Panc1 (cell line): Measurements from ENCODE around the gene TENM3. TPM values are rescaled to one million over a fixed set of nuclear protein-coding genes. Genes with fewer than 3 reads are reported as not detected.

Source experiments
- ATAC-seq: fragments of 200-7000 bp; cut with Tn5 transposase; 2 replicates; pipeline ENCODE4 v1.9.1; 2020; ENCODE audit warnings: mild to moderate bottlenecking, moderate library complexity
- BruUV-seq: library from RNA; stranded (reverse); fragments of 400-500 nt; replicated peaks from 2 replicates; lab custom pipeline; 2021; lab: Mats Ljungman, UMichigan
- CTCF ChIA-PET: fragments of 300-600 bp; sonication (Branson Sonifier 250); formaldehyde crosslinking; loops from one replicate; lab custom pipeline; 2022; ENCODE audit warnings: antibody characterized with exemption; lab: Charles Lee
- POLR2A ChIA-PET: fragments of 300-600 bp; sonication (Branson Sonifier 250); formaldehyde crosslinking; loops from one replicate; lab custom pipeline; 2022; ENCODE audit warnings: antibody characterized with exemption; lab: Charles Lee
- DNase-seq: peaks from one replicate; pipeline ENCODE4 v3.0.0-alpha.2; 2010; ENCODE audit warnings: low read depth, low spot score
- H3K27ac ChIP-seq: 2 replicates; pipeline ENCODE4 v1.5.1; 2011; ENCODE audit warnings: mild to moderate bottlenecking, low read length, inconsistent platforms
- H3K27me3 ChIP-seq: fragments of 200-500 bp; sonication (Bioruptor generic); 2 replicates; pipeline ENCODE4 v1.6.0; 2014; ENCODE audit warnings: low read length, inconsistent platforms; ENCODE audit not compliant: control insufficient read depth, insufficient read depth
- H3K36me3 ChIP-seq: fragments of 200-500 bp; sonication (Bioruptor generic); 2 replicates; pipeline ENCODE4 v1.5.1; 2014; ENCODE audit warnings: inconsistent platforms, mild to moderate bottlenecking, low read length, moderate library complexity; ENCODE audit not compliant: control insufficient read depth, insufficient read depth
- H3K4me1 ChIP-seq: 2 replicates; pipeline ENCODE4 v1.5.1; 2011; ENCODE audit warnings: inconsistent platforms, mild to moderate bottlenecking, low read length, moderate library complexity; ENCODE audit not compliant: control insufficient read depth, insufficient read depth
- H3K4me3 ChIP-seq, 2 experiments: 2 replicates each; pipeline ENCODE4 v1.5.1; 2011 to 2012; ENCODE audit warnings: low read depth in 2 of 2, low read length in 2 of 2, mild to moderate bottlenecking in 2 of 2, inconsistent platforms in 1 of 2, moderate library complexity in 1 of 2
- H3K9me3 ChIP-seq: fragments of 200-500 bp; sonication (Bioruptor generic); 2 replicates; pipeline ENCODE4 v1.5.1; 2014; ENCODE audit warnings: low read depth, mild to moderate bottlenecking, inconsistent platforms, low read length, moderate library complexity; ENCODE audit not compliant: control insufficient read depth, insufficient read depth
- CTCF ChIP-seq: fragments of 450-650 bp; IDR thresholded peaks from 2 replicates; pipeline ENCODE4 v1.5.1; 2017; ENCODE audit warnings: mild to moderate bottlenecking
- POLR2AphosphoS5 ChIP-seq: IDR thresholded peaks from 2 replicates; pipeline ENCODE4 v1.6.1; 2012; ENCODE audit warnings: mild to moderate bottlenecking, low read depth, low read length, moderate library complexity
- REST ChIP-seq, 2 experiments: IDR thresholded peaks; 2 replicates each; pipeline ENCODE4 v1.6.1; 2011 to 2012; ENCODE audit warnings: low read depth in 2 of 2, control low read depth in 1 of 2, low read length in 1 of 2, mild to moderate bottlenecking in 1 of 2, moderate library complexity in 1 of 2; ENCODE audit not compliant: insufficient read depth in 1 of 2
- SIN3A ChIP-seq: IDR thresholded peaks from 2 replicates; pipeline ENCODE4 v1.6.1; 2012; ENCODE audit warnings: low read depth, mild to moderate bottlenecking, low read length, moderate library complexity, borderline replicate concordance; ENCODE audit not compliant: insufficient read depth
- TCF7L2 ChIP-seq: IDR thresholded peaks from 2 replicates; pipeline ENCODE4 v1.6.1; 2011; ENCODE audit warnings: mild to moderate bottlenecking, low read depth, low read length, inconsistent platforms
- in situ Hi-C: cut with HindIII; loops from 2 replicates; pipeline ENCODE4 v1.10.0; 2016; ENCODE audit warnings: low sequenced_read_pairs, low pct_unique_long_range_greater_than_20kb
- intact Hi-C: fragments of 100-400 bp; cut with micrococcal nuclease; formaldehyde crosslinking; loops from one replicate; pipeline ENCODE4 v1.10.0; 2022; ENCODE audit not compliant: unreplicated experiment
- total RNA-seq: library from RNA; stranded (reverse); gene quantifications from one replicate; pipeline ENCODE4 v1.2.1, GENCODE V29; 2021; ENCODE audit not compliant: unreplicated experiment

Gene TENM3
- total RNA-seq, 1 experiment from 2014 or later = 0.95 TPM

GRCh38 chr4:182416067-182416466 lies 172.9 kb downstream of the TENM3 start:
- no peaks in the 10 kb centered on the region for H3K4me1 ChIP-seq
- intact Hi-C loops (no loop called here), in situ Hi-C loops (no loop called here)
- no peak overlapping the region for H3K4me3 ChIP-seq
- no peak for TF ChIP-seq CTCF
- TF ChIP-seq REST (IDR thresholded peaks at IDR 0.05; ENCODE audit: insufficient read depth in 1 of 2, low read depth in 2 of 2, low read length in 1 of 2) = no peak
- no peak for TF ChIP-seq POLR2AphosphoS5
- TF ChIP-seq SIN3A = no peak
- H3K9me3 ChIP-seq = no peaks in the 10 kb centered on the region
- DNase-seq = no peak
- H3K27ac ChIP-seq = no peak overlapping the region
- POLR2A ChIA-PET = no interaction called here
- no peak for ATAC-seq
- no TSS peak for BruUV-seq
- CTCF ChIA-PET = no interaction called here
- H3K36me3 ChIP-seq = no peaks in the 10 kb centered on the region
- no peaks in the 10 kb centered on the region for H3K27me3 ChIP-seq

GRCh38 chr4:182418054-182418734 lies 175.0 kb downstream of the TENM3 start:
- no TSS peak for BruUV-seq
- DNase-seq (no peak), ATAC-seq (no peak)
- intact Hi-C loops = no loop called here
- no peak for TF ChIP-seq TCF7L2
- no peak for TF ChIP-seq REST (IDR thresholded peaks at IDR 0.05; ENCODE audit: insufficient read depth in 1 of 2, low read depth in 2 of 2, low read length in 1 of 2)
- Histone ChIP-seq H3K27me3 (no peaks in the 10 kb centered on the region), H3K9me3 (no peaks in the 10 kb centered on the region), H3K27ac (no peak overlapping the region), H3K4me1 (no peaks in the 10 kb centered on the region), H3K4me3 (no peak overlapping the region), H3K36me3 (no peaks in the 10 kb centered on the region)
- in situ Hi-C loops = no loop called here
- ChIA-PET POLR2A (no interaction called here), CTCF (no interaction called here)
